Choroid plexus epithelial cell (primary cell): Measurements from ENCODE around the gene ZC3H8.

Source experiments
- DNase-seq: peaks from one replicate; pipeline ENCODE4 v3.0.0-alpha.2; 2010; ENCODE audit warnings: low read depth
- H3K4me3 ChIP-seq: 2 replicates; pipeline ENCODE4 v1.5.1; 2011; ENCODE audit warnings: low read depth, mild to moderate bottlenecking, control low read depth, low read length, moderate library complexity
- TF ChIP-seq, protein P1 (sequence below): conservative IDR thresholded peaks from 2 replicates; pipeline ENCODE4 v1.5.1; 2011; ENCODE audit warnings: low read depth, mild to moderate bottlenecking, control low read depth, inconsistent platforms, low read length, moderate library complexity

Gene ZC3H8

GRCh38 chr2:112181571-112182290, 73.1 kb downstream of the ZC3H8 start:
- no peak for DNase-seq
- TF ChIP-seq, protein P1, sequence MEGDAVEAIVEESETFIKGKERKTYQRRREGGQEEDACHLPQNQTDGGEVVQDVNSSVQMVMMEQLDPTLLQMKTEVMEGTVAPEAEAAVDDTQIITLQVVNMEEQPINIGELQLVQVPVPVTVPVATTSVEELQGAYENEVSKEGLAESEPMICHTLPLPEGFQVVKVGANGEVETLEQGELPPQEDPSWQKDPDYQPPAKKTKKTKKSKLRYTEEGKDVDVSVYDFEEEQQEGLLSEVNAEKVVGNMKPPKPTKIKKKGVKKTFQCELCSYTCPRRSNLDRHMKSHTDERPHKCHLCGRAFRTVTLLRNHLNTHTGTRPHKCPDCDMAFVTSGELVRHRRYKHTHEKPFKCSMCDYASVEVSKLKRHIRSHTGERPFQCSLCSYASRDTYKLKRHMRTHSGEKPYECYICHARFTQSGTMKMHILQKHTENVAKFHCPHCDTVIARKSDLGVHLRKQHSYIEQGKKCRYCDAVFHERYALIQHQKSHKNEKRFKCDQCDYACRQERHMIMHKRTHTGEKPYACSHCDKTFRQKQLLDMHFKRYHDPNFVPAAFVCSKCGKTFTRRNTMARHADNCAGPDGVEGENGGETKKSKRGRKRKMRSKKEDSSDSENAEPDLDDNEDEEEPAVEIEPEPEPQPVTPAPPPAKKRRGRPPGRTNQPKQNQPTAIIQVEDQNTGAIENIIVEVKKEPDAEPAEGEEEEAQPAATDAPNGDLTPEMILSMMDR, result no peak
- no peak overlapping the region for H3K4me3 ChIP-seq

DNA sequence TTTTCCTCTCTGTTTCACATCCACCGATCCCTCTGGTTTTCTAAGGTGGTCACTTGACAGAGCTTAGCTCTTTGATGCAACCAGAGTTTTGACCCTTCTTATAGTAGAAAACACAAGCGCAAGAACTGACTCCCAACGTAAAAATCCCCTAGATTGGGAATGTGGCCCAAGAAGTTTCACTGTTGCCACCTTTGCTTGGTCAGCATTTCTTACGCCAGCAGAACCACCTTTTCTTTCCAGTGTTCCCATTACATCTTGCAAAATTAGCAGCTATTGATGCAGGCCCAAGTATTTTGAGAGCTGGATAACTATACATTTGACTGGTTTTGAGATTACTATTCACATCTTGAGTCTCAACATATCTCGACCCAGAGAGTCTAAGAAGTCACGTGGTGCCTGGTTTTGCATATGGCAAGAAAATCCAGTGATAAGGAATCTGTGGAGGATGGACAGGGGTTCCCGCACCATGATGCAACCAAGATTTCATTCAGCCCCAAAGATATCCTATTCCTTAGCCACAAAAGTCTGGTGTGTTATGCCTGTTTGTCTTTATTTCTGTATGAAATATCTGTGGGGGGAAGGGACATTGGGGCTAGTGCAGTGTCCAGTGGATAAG, 78.8 kb downstream of the ZC3H8 start:
- TF ChIP-seq, protein P1, result no peak
- no peak overlapping the region for H3K4me3 ChIP-seq
- no peak for DNase-seq

- no peak overlapping the region for H3K4me3 ChIP-seq
- TF ChIP-seq, protein P1, result no peak
- no peak for DNase-seq
These were observed 79.5 kb downstream of the ZC3H8 start for GRCh38 chr2:112175333-112175732.

DNA sequence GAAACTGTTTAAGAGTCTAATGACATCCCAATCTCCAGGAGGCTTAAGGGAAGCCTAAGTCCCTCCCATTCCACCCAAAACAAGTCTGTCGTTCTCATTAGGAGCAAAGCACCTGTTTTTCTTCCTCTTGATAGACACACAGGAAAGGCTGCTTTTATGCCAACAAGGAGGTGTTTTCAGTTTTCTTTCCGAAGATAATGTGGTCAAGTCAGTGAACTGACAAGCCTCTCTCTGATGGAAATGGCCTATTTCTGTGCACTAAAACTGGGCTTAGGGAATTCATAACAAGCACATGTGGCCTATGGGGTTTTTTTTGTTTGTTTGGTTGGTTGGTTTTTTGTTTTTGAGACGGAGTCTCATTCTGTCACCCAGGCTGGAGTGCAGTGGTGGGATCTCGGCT, 80.5 kb downstream of the ZC3H8 start:
- no peak for DNase-seq
- TF ChIP-seq, protein P1, result no peak
- no peak overlapping the region for H3K4me3 ChIP-seq

GRCh38 chr2:112173646-112174319, 81.1 kb downstream of the ZC3H8 start:
- no peak for DNase-seq
- no peak overlapping the region for H3K4me3 ChIP-seq
- TF ChIP-seq, protein P1, result no peak

DNA sequence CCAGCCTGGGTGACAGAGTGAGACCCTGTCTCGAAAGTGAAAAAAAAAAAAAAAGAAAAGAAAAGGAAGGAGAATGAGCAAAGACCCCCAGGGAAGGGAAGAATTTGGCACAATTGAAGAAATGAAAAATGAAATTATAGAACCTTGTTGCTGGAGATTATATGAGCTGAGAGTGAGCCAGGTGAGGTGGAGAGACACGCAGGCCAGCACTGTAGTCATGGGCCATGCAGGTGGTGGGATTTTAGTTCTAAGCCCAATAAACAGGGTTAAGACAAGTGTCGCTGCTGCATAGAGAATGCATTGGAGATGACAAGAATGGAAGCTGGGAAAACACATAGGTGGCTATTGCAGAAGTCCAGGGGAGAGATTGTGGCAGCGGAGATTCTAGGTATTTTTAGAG, 84.3 kb downstream of the ZC3H8 start:
- no peak overlapping the region for H3K4me3 ChIP-seq
- TF ChIP-seq, protein P1, result no peak

More for the DNA sequence above, 84.3 kb downstream of the ZC3H8 start:
- DNase-seq, result no peak
